GM23338 (cell line): ENCODE data around the gene DIAPH1. TPM values are rescaled to one million over a fixed set of nuclear protein-coding genes. Genes with fewer than 3 reads are reported as not detected.

Source experiments
- ATAC-seq: fragments of 200-7000 bp; cut with Tn5 transposase; 3 replicates; pipeline ENCODE4 v1.9.1; 2020
- DNase-seq: peaks from one replicate; pipeline ENCODE4 v3.0.0-alpha.2; 2015; ENCODE audit warnings: low spot score
- H2AFZ ChIP-seq: fragments of 200-600 bp; sonication (generic); 2 replicates; pipeline ENCODE4 v1.8.0; 2016; ENCODE audit warnings: antibody characterized with exemption, mild to moderate bottlenecking, moderate library complexity
- H3F3A ChIP-seq: fragments of 200-600 bp; sonication (generic); replicated peaks from 2 replicates; pipeline ENCODE4 v1.8.0; 2017; ENCODE audit warnings: antibody characterized with exemption, mixed run types, low read depth
- H3K27ac ChIP-seq: fragments of 200-600 bp; sonication (generic); 2 replicates; pipeline ENCODE4 v1.6.1; 2016; ENCODE audit warnings: low read depth
- H3K27me3 ChIP-seq: fragments of 200-600 bp; sonication (generic); 2 replicates; pipeline ENCODE4 v1.8.0; 2016; ENCODE audit warnings: mild to moderate bottlenecking, mixed run types, moderate library complexity; ENCODE audit not compliant: insufficient read depth
- H3K36me3 ChIP-seq: fragments of 200-600 bp; sonication (generic); 2 replicates; pipeline ENCODE4 v1.8.0; 2016; ENCODE audit warnings: mild to moderate bottlenecking; ENCODE audit not compliant: insufficient read depth
- H3K4me1 ChIP-seq: fragments of 200-600 bp; sonication (generic); 2 replicates; pipeline ENCODE4 v1.8.0; 2016; ENCODE audit warnings: mild to moderate bottlenecking, moderate library complexity; ENCODE audit not compliant: insufficient read depth
- H3K4me2 ChIP-seq: fragments of 200-600 bp; sonication (generic); 2 replicates; pipeline ENCODE4 v1.7.1; 2017; ENCODE audit warnings: mixed run types
- H3K4me3 ChIP-seq: fragments of 200-600 bp; sonication (generic); 2 replicates; pipeline ENCODE4 v1.6.1; 2016; ENCODE audit warnings: mixed run types
- H3K79me2 ChIP-seq: fragments of 200-600 bp; sonication (generic); replicated peaks from 2 replicates; pipeline ENCODE4 v1.8.0; 2017; ENCODE audit warnings: mild to moderate bottlenecking; ENCODE audit not compliant: insufficient read depth
- H3K9me2 ChIP-seq: fragments of 200-600 bp; sonication (generic); 2 replicates; pipeline ENCODE4 v1.8.0; 2017; ENCODE audit not compliant: insufficient read depth
- H4K20me1 ChIP-seq: fragments of 200-600 bp; sonication (generic); replicated peaks from 2 replicates; pipeline ENCODE4 v1.8.0; 2017; ENCODE audit warnings: mild to moderate bottlenecking; ENCODE audit not compliant: insufficient read depth
- H3K27ac Mint-ChIP-seq: 2 replicates; pipeline ENCODE4 v1.8.0; 2020; ENCODE audit warnings: inconsistent platforms, mild to moderate bottlenecking, moderate library complexity, mixed read lengths
- H3K27me3 Mint-ChIP-seq: 3 replicates; pipeline ENCODE4 v1.8.0; 2022; ENCODE audit warnings: low read depth, mild to moderate bottlenecking, moderate library complexity, mixed read lengths, inconsistent platforms; ENCODE audit not compliant: insufficient read depth, poor library complexity
- H3K36me3 Mint-ChIP-seq: 3 replicates; pipeline ENCODE4 v1.8.0; 2021; ENCODE audit warnings: low read depth, mild to moderate bottlenecking, inconsistent platforms, moderate library complexity, mixed read lengths
- H3K4me1 Mint-ChIP-seq: 3 replicates; pipeline ENCODE4 v1.8.0; 2020; ENCODE audit warnings: mild to moderate bottlenecking, inconsistent platforms, mixed read lengths
- H3K4me3 Mint-ChIP-seq: 3 replicates; pipeline ENCODE4 v1.8.0; 2021; ENCODE audit warnings: moderate library complexity, mild to moderate bottlenecking, inconsistent platforms, mixed read lengths
- H3K9me3 Mint-ChIP-seq: 3 replicates; pipeline ENCODE4 v1.8.0; 2020; ENCODE audit warnings: moderate library complexity, mild to moderate bottlenecking, inconsistent platforms, mixed read lengths
- CREB1 ChIP-seq: fragments of 250-450 bp; sonication (Bioruptor Pico); IDR thresholded peaks from 2 replicates; pipeline ENCODE4 v1.5.0; 2020; ENCODE audit warnings: low read depth, mild to moderate bottlenecking, moderate library complexity
- CTCF ChIP-seq, 2 experiments: fragments of 200-600 bp in 1 of 2; sonication (generic) in 1 of 2; conservative IDR thresholded peaks; 2 replicates each; pipeline versions ENCODE4 v1.5.1 to v1.6.1; 2016 to 2017; ENCODE audit warnings: antibody characterized with exemption in 2 of 2, low read depth in 2 of 2, mild to moderate bottlenecking in 2 of 2, moderate library complexity in 1 of 2
- EZH2 ChIP-seq: fragments of 200-600 bp; sonication (generic); IDR thresholded peaks from one replicate; pipeline ENCODE4 v1.8.0; 2017; ENCODE audit warnings: antibody characterized with exemption, mild to moderate bottlenecking, low read depth; ENCODE audit not compliant: unreplicated experiment
- POLR2AphosphoS5 ChIP-seq: IDR thresholded peaks from 2 replicates; pipeline ENCODE4 v1.6.1; 2016; ENCODE audit warnings: antibody characterized with exemption, low read depth
- STAT1 ChIP-seq: IDR thresholded peaks from one replicate; pipeline ENCODE4 v1.6.1; 2016; ENCODE audit warnings: antibody characterized with exemption; ENCODE audit not compliant: unreplicated experiment
- ZNF114 ChIP-seq: fragments of 250-450 bp; sonication (Bioruptor Pico); IDR thresholded peaks from 2 replicates; pipeline ENCODE4 v1.5.0; 2020; ENCODE audit warnings: mild to moderate bottlenecking, moderate library complexity
- ZNF331 ChIP-seq: fragments of 250-450 bp; sonication (Bioruptor Pico); IDR thresholded peaks from 2 replicates; pipeline ENCODE4 v1.5.0; 2020; ENCODE audit warnings: low read depth, mild to moderate bottlenecking, moderate library complexity
- ZNF462 ChIP-seq: fragments of 250-450 bp; sonication (Bioruptor Pico); IDR thresholded peaks from 2 replicates; pipeline ENCODE4 v1.5.0; 2020; ENCODE audit warnings: mild to moderate bottlenecking, moderate library complexity
- polyA plus RNA-seq: library from polyadenylated mRNA; unstranded; fragments of >200 nt; fragmentation: Nextera tagmentation; extraction: Ambion mirVana; gene quantifications from 2 replicates; pipeline ENCODE4 v1.2.1, GENCODE V29; 2016
- total RNA-seq: library from RNA; depleted of rRNA; stranded (reverse); fragments of >200 nt; shearing (Covaris generic); gene quantifications from 2 replicates; pipeline ENCODE4 v1.2.3, GENCODE V29; 2014
- TF ChIP-seq, protein P1 (sequence below): IDR thresholded peaks from 2 replicates; pipeline ENCODE4 v1.6.1; 2016; ENCODE audit warnings: antibody characterized with exemption

The DIAPH1 gene
- total and polyA plus RNA-seq, 2 experiments from 2014 or later, result 42.9 to 104 TPM

- TF ChIP-seq POLR2AphosphoS5 (no peak), ZNF331 (CRISPR knock-in tag) (no peak), CREB1 (no peak), EZH2 (no peak), CTCF (conservative IDR thresholded peaks at IDR 0.05; ENCODE audit: low read depth in 2 of 2) (no peak), STAT1 (no peak), ZNF462 (CRISPR knock-in tag) (no peak), ZNF114 (no peak)
- TF ChIP-seq, protein P1, sequence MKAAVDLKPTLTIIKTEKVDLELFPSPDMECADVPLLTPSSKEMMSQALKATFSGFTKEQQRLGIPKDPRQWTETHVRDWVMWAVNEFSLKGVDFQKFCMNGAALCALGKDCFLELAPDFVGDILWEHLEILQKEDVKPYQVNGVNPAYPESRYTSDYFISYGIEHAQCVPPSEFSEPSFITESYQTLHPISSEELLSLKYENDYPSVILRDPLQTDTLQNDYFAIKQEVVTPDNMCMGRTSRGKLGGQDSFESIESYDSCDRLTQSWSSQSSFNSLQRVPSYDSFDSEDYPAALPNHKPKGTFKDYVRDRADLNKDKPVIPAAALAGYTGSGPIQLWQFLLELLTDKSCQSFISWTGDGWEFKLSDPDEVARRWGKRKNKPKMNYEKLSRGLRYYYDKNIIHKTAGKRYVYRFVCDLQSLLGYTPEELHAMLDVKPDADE, result no peak
- H3K36me3 ChIP-seq, result peaks cover 41% of the 10 kb centered on the region
- no peaks in the 10 kb centered on the region for H3K4me1 ChIP-seq
- no peaks in the 10 kb centered on the region for H3K9me2 ChIP-seq
- H3K27me3 ChIP-seq, result no peaks in the 10 kb centered on the region
- H3K27me3 Mint-ChIP-seq, result no peaks in the 10 kb centered on the region
- no peak overlapping the region for H3K4me2 ChIP-seq
- H3K79me2 ChIP-seq, result peaks cover 30% of the 10 kb centered on the region
- H3K4me1 Mint-ChIP-seq, result no peaks in the 10 kb centered on the region
- H3K9me3 Mint-ChIP-seq, result no peaks in the 10 kb centered on the region; the same call in 2 of the 3 replicates
- ATAC-seq (no peak), DNase-seq (no peak)
- H4K20me1 ChIP-seq, result peaks cover 12% of the 10 kb centered on the region
- H3K27ac ChIP-seq, result no peak overlapping the region
- H3F3A ChIP-seq, result no peaks in the 10 kb centered on the region
- H3K4me3 ChIP-seq, result no peak overlapping the region
- peaks cover 41% of the 10 kb centered on the region for H3K36me3 Mint-ChIP-seq
- no peak overlapping the region for H3K27ac Mint-ChIP-seq
- no peak overlapping the region for H3K4me3 Mint-ChIP-seq
- no peak overlapping the region for H2AFZ ChIP-seq
Measured at GRCh38 chr5:141585594-141585993, 33.2 kb downstream of the DIAPH1 start.
